ENCODE data around the gene IRGM. TPM values are rescaled to one million over a fixed set of nuclear protein-coding genes. Genes with fewer than 3 reads are reported as not detected.
A peak's percentile ranks its signal among the peaks of the same experiment; 100 is the strongest.
"Not testable (repeated sequence)": the region's sequence is repeated elsewhere in the genome, so short reads cannot be mapped to it uniquely, and the experiment has no call there.

IRGM gene
- total RNA-seq, 2 donors from 2014 or later: not detected

DNA sequence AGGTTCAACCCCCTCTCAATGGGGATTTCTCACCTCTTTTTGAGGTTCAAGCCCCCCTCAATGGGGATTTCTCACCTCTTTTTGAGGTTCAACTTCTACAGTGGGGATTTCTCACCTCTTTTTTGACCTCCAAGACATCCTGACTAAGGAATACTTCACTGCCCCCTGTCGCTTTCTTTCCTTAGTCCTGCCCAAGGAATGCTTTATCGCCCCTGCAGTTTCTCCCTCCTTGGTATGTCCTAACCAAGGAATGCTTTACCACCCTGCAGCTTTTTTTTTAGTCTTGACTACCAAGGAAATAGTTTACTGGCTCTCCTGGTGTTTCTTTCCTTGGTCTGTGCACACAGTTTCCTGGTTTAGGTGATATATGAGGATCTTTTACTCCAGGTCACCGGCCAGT, 9.6 kb upstream of the IRGM start:
- intact Hi-C loops (cut with DNase I): no loop called here

GRCh38 chr5:150845185-150845859, 999 bp upstream of the IRGM start:
- ATAC-seq, DNase-seq: not testable (repeated sequence)

More for the DNA sequence above, 9.6 kb upstream of the IRGM start:
- Histone ChIP-seq H3K4me3 (no peak overlapping the region), H3K4me1 (peaks cover 6% of the 10 kb centered on the region), H3K9me3 (no peaks in the 10 kb centered on the region), H3K36me3 (replicated peaks in 1 of 2; ENCODE audit: insufficient read depth in 1 of 2, low read depth in 2 of 2) (no peaks in the 10 kb centered on the region), H3K27me3 (no peaks in the 10 kb centered on the region), H3K27ac (no peak overlapping the region)
- no peak for DNase-seq
- WGBS, 2 donors: 85 to 98% methylated on average over 3 of the region's 3 CpGs
- no peak for ATAC-seq
- TF ChIP-seq POLR2A (IDR thresholded peaks at IDR 0.05): no peak
- no peak for TF ChIP-seq CTCF (IDR thresholded peaks at IDR 0.05)

GRCh38 chr5:150846654-150847333, 473 bp downstream of the IRGM start:
- H3K27me3 ChIP-seq: no peaks in the 10 kb centered on the region
- ATAC-seq: peak; percentile 92
- H3K4me3 ChIP-seq: no peak overlapping the region
- intact Hi-C loops (cut with DNase I): loop anchor here (5.0 kb wide), 1 partner anchor 289 kb away; no protein-coding TSS in a partner anchor
- no peaks in the 10 kb centered on the region for H3K36me3 ChIP-seq (replicated peaks in 1 of 2; ENCODE audit: insufficient read depth in 1 of 2, low read depth in 2 of 2)
- TF ChIP-seq POLR2A (IDR thresholded peaks at IDR 0.05) (no peak), CTCF (IDR thresholded peaks at IDR 0.05) (peak; percentile 46 to 93 (median 79))
- peaks cover 3% of the 10 kb centered on the region for H3K4me1 ChIP-seq
- peak; percentile 43 to 76 (median 61) for DNase-seq
- 52 to 62% methylated on average over 21 to 22 of the region's 22 CpGs for WGBS, 2 donors
- no peaks in the 10 kb centered on the region for H3K9me3 ChIP-seq
- no peak overlapping the region for H3K27ac ChIP-seq

More at GRCh38 chr5:150845185-150845859, 999 bp upstream of the IRGM start:
- intact Hi-C loops (cut with DNase I): loop anchor here (2.0 to 5.0 kb wide), 2 partner anchors 23 to 288 kb away; no protein-coding TSS in a partner anchor
- not testable (repeated sequence) for H3K4me1 ChIP-seq; H3K36me3 ChIP-seq (replicated peaks in 1 of 2; ENCODE audit: insufficient read depth in 1 of 2, low read depth in 2 of 2); H3K27ac ChIP-seq; H3K9me3 ChIP-seq; H3K4me3 ChIP-seq; H3K27me3 ChIP-seq
- 94 to 96% methylated on average over 22 to 24 of the region's 32 CpGs for WGBS, 2 donors

- WGBS, 2 donors: 43 to 49% methylated on average over 5 of the region's 5 CpGs
Measured at GRCh38 chr5:150847334-150847695, 994 bp downstream of the IRGM start.

More at GRCh38 chr5:150847334-150847695, 994 bp downstream of the IRGM start:
- Histone ChIP-seq H3K27me3 (no peaks in the 10 kb centered on the region), H3K4me3 (no peak overlapping the region), H3K4me1 (peaks cover 3% of the 10 kb centered on the region), H3K9me3 (no peaks in the 10 kb centered on the region), H3K36me3 (replicated peaks in 1 of 2; ENCODE audit: insufficient read depth in 1 of 2, low read depth in 2 of 2) (no peaks in the 10 kb centered on the region), H3K27ac (no peak overlapping the region)
- peak in 1 of 7 experiments; percentile 1 for TF ChIP-seq CTCF (IDR thresholded peaks at IDR 0.05)
- no peak for TF ChIP-seq POLR2A (IDR thresholded peaks at IDR 0.05)
- ATAC-seq (no peak), DNase-seq (no peak)
- intact Hi-C loops (cut with DNase I): loop anchor here (5.0 kb wide), 1 partner anchor 290 kb away; no protein-coding TSS in a partner anchor

Data from body of pancreas (tissue), 4 donors.